Astrocyte (in vitro differentiated cells and primary cell): Measurements from ENCODE around the gene POM121L2. TPM values are rescaled to one million over a fixed set of nuclear protein-coding genes. Genes with fewer than 3 reads are reported as not detected.
"Not testable (repeated sequence)": the region's sequence is repeated elsewhere in the genome, so short reads cannot be mapped to it uniquely, and the experiment has no call there.

Experiments
- DNase-seq: peaks from one replicate; pipeline ENCODE4 v3.0.0-alpha.2; 2010; ENCODE audit warnings: low read depth
- FAIRE-seq: peaks from 2 replicates; lab custom pipeline; 2011; peaks lifted over from hg19 to GRCh38; lab: Jason Lieb, UNC
- H2AFZ ChIP-seq: 2 replicates; pipeline ENCODE4 v1.6.0; 2012; ENCODE audit warnings: low read depth, low read length, inconsistent platforms
- H3K27ac ChIP-seq: 2 replicates; pipeline ENCODE4 v1.5.1; 2011; ENCODE audit warnings: low read depth, low read length, inconsistent platforms
- H3K27me3 ChIP-seq: 2 replicates; pipeline ENCODE4 v1.6.0; 2011; ENCODE audit warnings: low read length, inconsistent platforms; ENCODE audit not compliant: insufficient read depth
- H3K36me3 ChIP-seq: 2 replicates; pipeline ENCODE4 v1.5.1; 2011; ENCODE audit warnings: low read length, inconsistent platforms; ENCODE audit not compliant: insufficient read depth
- H3K4me1 ChIP-seq: 2 replicates; pipeline ENCODE4 v1.5.1; 2011; ENCODE audit warnings: low read length, inconsistent platforms; ENCODE audit not compliant: insufficient read depth
- H3K4me2 ChIP-seq: 2 replicates; pipeline ENCODE4 v1.6.0; 2012; ENCODE audit warnings: low read length, inconsistent platforms
- H3K4me3 ChIP-seq: 2 replicates; pipeline ENCODE4 v1.5.1; 2011; ENCODE audit warnings: low read depth, mild to moderate bottlenecking, low read length, inconsistent platforms; ENCODE audit not compliant: insufficient read depth
- H3K79me2 ChIP-seq: 2 replicates; pipeline ENCODE4 v1.6.0; 2012; ENCODE audit warnings: mild to moderate bottlenecking, low read length, inconsistent platforms; ENCODE audit not compliant: insufficient read depth
- H3K9ac ChIP-seq: 2 replicates; pipeline ENCODE4 v1.6.0; 2012; ENCODE audit warnings: mild to moderate bottlenecking, low read length, inconsistent platforms
- H3K9me3 ChIP-seq: 2 replicates; pipeline ENCODE4 v1.5.1; 2012; ENCODE audit warnings: low read depth, mild to moderate bottlenecking, low read length, inconsistent platforms; ENCODE audit not compliant: insufficient read depth
- H4K20me1 ChIP-seq: 2 replicates; pipeline ENCODE4 v1.6.0; 2012; ENCODE audit warnings: low read length, inconsistent platforms; ENCODE audit not compliant: insufficient read depth
- H3K27ac Mint-ChIP-seq: one replicate; pipeline ENCODE4 v1.8.0; 2021; ENCODE audit warnings: mild to moderate bottlenecking, mixed read lengths; ENCODE audit not compliant: unreplicated experiment
- H3K27me3 Mint-ChIP-seq: one replicate; pipeline ENCODE4 v1.8.0; 2021; ENCODE audit warnings: low read depth, mixed read lengths; ENCODE audit not compliant: unreplicated experiment
- H3K36me3 Mint-ChIP-seq: one replicate; pipeline ENCODE4 v1.8.0; 2021; ENCODE audit warnings: low read depth, mixed read lengths; ENCODE audit not compliant: unreplicated experiment
- H3K4me1 Mint-ChIP-seq: one replicate; pipeline ENCODE4 v1.8.0; 2021; ENCODE audit warnings: low read depth, mixed read lengths; ENCODE audit not compliant: unreplicated experiment
- H3K4me3 Mint-ChIP-seq: one replicate; pipeline ENCODE4 v1.8.0; 2021; ENCODE audit warnings: mild to moderate bottlenecking, moderate library complexity, mixed read lengths; ENCODE audit not compliant: unreplicated experiment
- H3K9me3 Mint-ChIP-seq: one replicate; pipeline ENCODE4 v1.8.0; 2021; ENCODE audit warnings: mild to moderate bottlenecking, mixed read lengths; ENCODE audit not compliant: unreplicated experiment
- CTCF ChIP-seq: IDR thresholded peaks from 2 replicates; pipeline ENCODE4 v1.5.1; 2011; ENCODE audit warnings: low read depth, mild to moderate bottlenecking, inconsistent platforms, low read length, moderate library complexity; ENCODE audit not compliant: insufficient read depth
- EZH2 ChIP-seq: IDR thresholded peaks from 2 replicates; pipeline ENCODE4 v1.6.1; 2012; ENCODE audit warnings: mild to moderate bottlenecking, low read length, inconsistent platforms; ENCODE audit not compliant: insufficient read depth
- total RNA-seq: library from RNA; stranded (reverse); gene quantifications from 2 replicates; pipeline ENCODE4 v1.2.1, GENCODE V29; 2021

The POM121L2 gene
- total RNA-seq, 1 donor from 2014 or later: not detected

- no peaks in the 10 kb centered on the region for H3K4me1 ChIP-seq
- peaks cover 3% of the 10 kb centered on the region for H3K9me3 ChIP-seq
- Mint-ChIP-seq H3K27ac (no peak overlapping the region), H3K36me3 (no peaks in the 10 kb centered on the region), H3K4me3 (peak overlapping the region; percentile 75), H3K9me3 (peaks cover 7% of the 10 kb centered on the region), H3K27me3 (peaks cover 26% of the 10 kb centered on the region), H3K4me1 (no peaks in the 10 kb centered on the region)
- no peaks in the 10 kb centered on the region for H3K79me2 ChIP-seq
- no peak overlapping the region for H3K4me3 ChIP-seq
- H3K27me3 ChIP-seq: peaks cover 12% of the 10 kb centered on the region
- FAIRE-seq (no peak), DNase-seq (no peak)
- H4K20me1 ChIP-seq: no peaks in the 10 kb centered on the region
- H3K27ac ChIP-seq: no peak overlapping the region
- no peak for TF ChIP-seq CTCF
- TF ChIP-seq EZH2: no peak
- peak overlapping the region; percentile 26 for H3K4me2 ChIP-seq
- H2AFZ ChIP-seq: peak overlapping the region; percentile 26
- H3K9ac ChIP-seq: no peak overlapping the region
- H3K36me3 ChIP-seq: no peaks in the 10 kb centered on the region
Measured at GRCh38 chr6:27267857-27268434, 44.1 kb downstream of the POM121L2 start.

- H3K4me3 ChIP-seq, H3K4me2 ChIP-seq, H2AFZ ChIP-seq, H3K27ac Mint-ChIP-seq, H3K9ac ChIP-seq, H3K79me2 ChIP-seq, FAIRE-seq, H3K36me3 Mint-ChIP-seq, H3K9me3 Mint-ChIP-seq, H3K4me1 ChIP-seq, H3K27ac ChIP-seq, H3K9me3 ChIP-seq, H3K4me1 Mint-ChIP-seq, DNase-seq, H3K4me3 Mint-ChIP-seq, H3K36me3 ChIP-seq, H4K20me1 ChIP-seq: not testable (repeated sequence)
- H3K27me3 ChIP-seq: peaks cover 12% of the 10 kb centered on the region
- H3K27me3 Mint-ChIP-seq: peaks cover 19% of the 10 kb centered on the region
Measured at GRCh38 chr6:27267003-27267402, 45.1 kb downstream of the POM121L2 start.

GRCh38 chr6:27263886-27264285 is 48.2 kb downstream of the POM121L2 start:
- DNase-seq: no peak

More at GRCh38 chr6:27263886-27264285, 48.2 kb downstream of the POM121L2 start:
- Histone ChIP-seq H4K20me1 (no peaks in the 10 kb centered on the region), H3K4me1 (no peaks in the 10 kb centered on the region), H3K4me2 (no peak overlapping the region), H3K9me3 (no peaks in the 10 kb centered on the region), H3K9ac (no peak overlapping the region), H3K27me3 (peaks cover 11% of the 10 kb centered on the region), H3K36me3 (no peaks in the 10 kb centered on the region), H3K79me2 (no peaks in the 10 kb centered on the region), H3K4me3 (no peak overlapping the region), H2AFZ (no peak overlapping the region), H3K27ac (no peak overlapping the region)
- TF ChIP-seq CTCF (no peak), EZH2 (no peak)
- no peak for FAIRE-seq
- peaks cover 23% of the 10 kb centered on the region for H3K27me3 Mint-ChIP-seq
- no peak overlapping the region for H3K27ac Mint-ChIP-seq
- H3K36me3 Mint-ChIP-seq: no peaks in the 10 kb centered on the region
- H3K9me3 Mint-ChIP-seq: peaks cover 8% of the 10 kb centered on the region
- no peak overlapping the region for H3K4me3 Mint-ChIP-seq
- peaks cover 2% of the 10 kb centered on the region for H3K4me1 Mint-ChIP-seq
